Activated T-cell treated with anti-CD3 and anti-CD28 coated beads for 1 hour (primary cell): ENCODE results near the gene SYTL3.

ENCODE experiments used
- DNase-seq: peaks from one replicate; pipeline ENCODE4 v3.0.0-alpha.2; 2020; ENCODE audit warnings: low read depth

The SYTL3 gene

DNA sequence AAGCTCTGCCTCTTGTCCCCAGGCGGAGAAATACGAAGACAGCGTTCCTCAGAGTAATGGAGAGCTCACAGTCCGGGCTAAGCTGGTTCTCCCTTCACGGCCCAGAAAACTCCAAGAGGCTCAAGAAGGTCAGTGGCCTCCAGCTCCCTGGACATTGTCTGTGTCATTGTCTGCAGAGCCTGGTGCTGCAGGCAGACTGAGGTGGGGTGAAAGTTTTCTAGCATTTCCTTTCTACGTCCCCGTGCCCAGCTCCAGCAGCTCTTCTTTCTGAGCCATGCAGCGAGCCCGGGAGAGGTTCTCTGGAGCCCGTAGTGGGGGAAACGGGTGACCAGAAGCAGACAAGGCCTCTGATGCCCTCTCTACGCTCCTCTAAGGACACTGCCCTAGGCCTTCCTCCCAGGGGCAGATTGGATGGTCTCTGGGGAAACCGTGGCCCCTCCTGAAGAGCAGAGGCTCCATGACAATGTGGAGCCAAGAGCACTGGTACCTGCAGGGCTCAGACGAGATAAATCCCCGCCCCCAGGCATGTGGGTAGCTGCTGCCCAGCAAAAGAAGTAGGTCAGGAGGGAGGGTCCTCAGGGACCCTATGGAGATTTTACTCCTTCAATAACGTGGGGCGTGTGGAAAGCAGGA lies 110.9 kb downstream of the SYTL3 start:
- no peak for DNase-seq

- DNase-seq: no peak
Observed at GRCh38 chr6:158761746-158762145, 111.9 kb downstream of the SYTL3 start.

DNA sequence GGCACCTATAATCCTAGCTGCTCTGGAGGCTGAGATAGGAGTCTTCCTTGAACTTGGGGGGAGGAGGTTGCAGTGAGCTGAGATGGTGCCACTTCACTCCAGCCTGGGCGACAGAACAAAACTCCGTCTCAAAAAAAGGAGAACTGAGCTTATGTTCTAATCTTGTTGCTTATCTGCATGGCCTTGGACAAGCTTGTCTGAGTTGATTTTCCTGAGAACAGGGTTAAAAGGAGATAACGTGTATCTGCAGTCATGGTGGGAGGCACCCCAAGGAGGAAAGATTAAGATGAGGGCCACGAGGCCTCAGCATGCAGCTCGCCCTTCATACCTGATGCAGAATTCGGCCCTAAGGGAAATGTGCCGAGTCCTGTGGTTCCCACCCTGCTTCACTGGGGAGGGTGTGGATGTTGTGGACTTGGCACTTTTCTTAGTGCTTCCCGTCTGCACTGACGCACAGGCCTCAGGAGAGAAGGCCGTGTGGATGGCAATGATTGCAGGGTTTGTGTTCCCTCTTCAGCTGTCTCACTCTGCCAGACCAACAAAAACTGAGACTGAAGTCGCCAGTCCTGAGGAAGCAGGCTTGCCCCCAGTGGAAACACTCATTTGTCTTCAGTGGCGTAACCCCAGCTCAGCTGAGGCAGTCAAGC lies 113.1 kb downstream of the SYTL3 start:
- no peak for DNase-seq

DNA sequence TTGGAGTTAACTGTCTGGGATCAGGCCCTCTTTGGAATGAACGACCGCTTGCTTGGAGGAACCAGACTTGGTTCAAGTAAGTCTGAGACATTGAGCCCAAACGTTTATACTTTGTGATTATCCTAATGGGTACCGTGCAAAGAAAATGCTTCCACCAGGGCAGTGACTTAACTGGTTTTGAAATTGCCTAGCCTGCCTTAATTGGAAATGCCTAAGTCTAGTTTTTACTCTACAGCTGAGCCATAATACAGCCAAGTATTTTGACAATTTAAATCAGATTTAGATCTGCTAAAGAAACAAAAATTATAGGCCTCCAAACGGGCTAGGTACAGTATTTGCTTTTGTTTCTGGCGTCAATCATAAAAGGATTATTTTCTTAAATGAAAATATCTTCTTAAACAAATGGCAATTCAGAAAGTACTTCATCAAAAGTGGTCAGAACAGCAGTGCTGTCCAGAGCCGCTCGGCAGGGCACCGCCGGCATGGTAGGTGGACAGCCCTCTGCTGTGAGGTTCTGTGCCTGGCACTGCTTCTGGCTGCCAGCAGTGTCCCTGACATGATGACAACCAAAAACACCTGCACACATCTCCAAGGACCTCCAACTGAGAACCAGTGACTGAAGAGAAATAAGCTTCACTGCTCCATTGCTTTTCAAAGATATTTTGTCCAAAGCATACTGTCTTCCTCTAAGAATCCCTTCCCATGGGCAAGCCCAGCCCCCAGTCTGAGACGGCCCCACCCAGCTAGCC lies 113.8 kb downstream of the SYTL3 start:
- DNase-seq: no peak

DNA sequence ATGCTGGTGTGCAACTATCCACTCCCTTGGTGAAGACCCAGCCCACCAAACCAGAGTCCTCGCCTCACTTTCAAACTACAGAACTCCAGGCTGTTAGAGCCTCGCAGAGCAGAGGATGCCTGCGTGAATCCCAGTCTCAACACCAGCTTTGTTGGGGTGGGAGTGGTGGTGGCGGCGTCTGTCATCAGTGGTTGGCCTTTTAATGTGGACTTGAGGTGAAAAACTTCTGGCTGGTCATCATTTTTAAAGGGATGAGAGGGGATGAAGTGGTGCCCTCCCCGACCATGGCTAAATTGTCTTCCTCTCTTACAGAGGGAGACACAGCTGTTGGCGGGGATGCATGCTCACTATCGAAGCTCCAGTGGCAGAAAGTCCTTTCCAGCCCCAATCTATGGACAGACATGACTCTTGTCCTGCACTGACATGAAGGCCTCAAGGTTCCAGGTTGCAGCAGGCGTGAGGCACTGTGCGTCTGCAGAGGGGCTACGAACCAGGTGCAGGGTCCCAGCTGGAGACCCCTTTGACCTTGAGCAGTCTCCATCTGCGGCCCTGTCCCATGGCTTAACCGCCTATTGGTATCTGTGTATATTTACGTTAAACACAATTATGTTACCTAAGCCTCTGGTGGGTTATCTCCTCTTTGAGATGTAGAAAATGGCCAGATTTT lies 114.5 kb downstream of the SYTL3 start:
- DNase-seq: no peak

- no peak for DNase-seq
Observed at GRCh38 chr6:158764926-158765325, 115.1 kb downstream of the SYTL3 start.

DNA sequence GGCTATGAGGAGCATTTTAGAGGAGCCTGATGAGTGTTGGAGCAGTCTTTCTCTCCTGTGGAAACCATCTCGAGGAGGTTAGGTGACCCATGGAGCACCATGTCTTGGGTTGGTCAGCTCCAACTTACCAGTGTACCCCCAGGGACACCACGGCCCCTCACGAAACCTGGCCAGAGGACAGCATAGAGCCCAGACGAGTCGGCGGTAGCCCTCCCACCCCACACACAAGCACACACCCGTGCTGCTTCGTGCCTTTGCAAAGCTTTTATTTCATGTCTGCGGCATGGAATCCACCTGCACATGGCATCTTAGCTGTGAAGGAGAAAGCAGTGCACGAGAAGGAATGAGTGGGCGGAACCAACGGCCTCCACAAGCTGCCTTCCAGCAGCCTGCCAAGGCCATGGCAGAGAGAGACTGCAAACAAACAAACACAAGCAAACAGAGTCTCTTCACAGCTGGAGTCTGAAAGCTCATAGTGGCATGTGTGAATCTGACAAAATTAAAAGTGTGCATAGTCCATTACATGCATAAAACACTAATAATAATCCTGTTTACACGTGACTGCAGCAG lies 115.7 kb downstream of the SYTL3 start:
- no peak for DNase-seq

DNA sequence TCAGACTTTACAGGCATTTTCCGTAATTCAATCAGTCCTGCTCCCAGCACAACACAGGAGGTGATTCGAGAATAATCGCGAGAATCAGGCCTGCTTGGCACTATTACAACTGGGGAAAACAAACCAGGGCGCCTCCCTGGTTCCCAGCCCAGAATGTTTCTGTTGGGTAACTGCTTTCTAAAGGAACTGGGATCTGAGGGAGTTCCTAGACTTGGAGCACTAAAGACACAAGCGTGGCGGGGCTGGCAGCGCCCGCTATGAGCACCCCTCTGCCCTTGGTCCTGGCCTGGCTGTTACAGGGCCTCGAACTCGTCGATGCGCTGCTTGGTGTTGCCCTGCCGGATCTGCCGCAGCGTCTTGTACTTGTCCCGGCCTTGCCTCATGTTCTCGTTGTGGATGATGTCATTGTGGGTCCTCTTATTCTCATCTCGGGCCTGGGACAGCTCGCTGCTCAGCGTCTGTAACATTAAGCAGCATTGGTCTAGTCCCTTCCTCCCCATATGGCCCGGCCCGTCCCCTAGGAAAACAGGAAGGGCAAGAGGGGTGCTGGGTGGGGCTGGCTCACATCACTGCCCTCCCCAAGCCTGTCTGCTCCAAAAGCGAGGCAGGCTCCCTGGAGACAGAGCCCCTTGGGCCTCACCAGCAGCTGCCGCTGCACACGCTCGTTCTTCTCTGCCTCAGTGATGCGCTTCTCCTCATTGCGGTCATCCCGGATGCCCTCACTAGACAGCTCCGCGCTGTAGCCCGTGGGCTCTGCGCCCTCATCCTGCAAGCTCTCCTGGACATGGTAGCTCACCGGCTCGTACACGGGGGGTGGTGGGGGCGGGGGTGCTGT lies 117.0 kb downstream of the SYTL3 start:
- DNase-seq: no peak

DNA sequence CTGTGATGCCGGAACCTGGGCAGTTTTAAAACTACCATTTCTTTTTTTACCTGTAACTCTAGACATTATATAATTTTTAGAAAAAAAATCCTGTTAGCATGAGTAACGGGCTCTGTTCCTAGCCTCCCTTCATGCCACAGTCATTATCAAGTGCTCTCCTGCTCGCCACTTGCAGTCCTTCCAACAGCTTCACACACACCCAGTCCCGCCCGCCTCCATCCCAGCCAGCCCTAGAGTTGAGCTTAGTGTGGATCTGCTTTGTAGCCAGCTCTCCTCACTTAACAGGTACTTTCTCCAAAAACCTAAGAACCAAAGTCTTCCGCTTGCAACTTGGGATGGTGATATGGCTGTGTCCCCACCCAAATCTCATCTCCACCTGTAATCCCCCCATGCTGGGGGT lies 117.9 kb downstream of the SYTL3 start:
- no peak for DNase-seq

GRCh38 chr6:158768436-158768835 lies 118.6 kb downstream of the SYTL3 start:
- DNase-seq: no peak

DNA sequence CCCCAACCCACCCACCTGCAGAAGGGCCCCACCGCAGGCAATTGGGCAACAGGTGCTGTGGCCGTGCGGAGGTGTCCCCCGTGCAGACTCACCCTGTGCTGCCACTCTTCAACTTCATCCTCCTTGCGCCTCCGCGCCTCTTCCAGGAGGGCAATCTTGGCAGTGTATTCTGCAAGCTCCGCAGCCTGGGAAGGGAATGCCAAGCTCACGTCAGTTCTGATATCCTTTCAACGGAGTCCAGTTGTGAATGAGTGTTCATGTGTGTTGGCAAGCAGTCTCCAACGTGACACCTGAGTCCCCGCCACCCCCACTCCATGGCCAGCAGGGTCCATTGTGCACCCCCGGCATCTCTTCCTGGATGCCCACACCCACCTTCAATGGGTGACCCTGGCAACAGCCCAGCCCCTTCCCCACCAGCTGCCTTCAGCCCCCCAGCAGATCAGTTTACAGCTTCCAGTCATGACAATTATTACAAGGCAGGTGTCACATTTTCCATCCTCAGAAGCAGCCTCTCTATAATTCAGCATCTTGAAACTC lies 119.4 kb downstream of the SYTL3 start:
- DNase-seq: no peak

DNA sequence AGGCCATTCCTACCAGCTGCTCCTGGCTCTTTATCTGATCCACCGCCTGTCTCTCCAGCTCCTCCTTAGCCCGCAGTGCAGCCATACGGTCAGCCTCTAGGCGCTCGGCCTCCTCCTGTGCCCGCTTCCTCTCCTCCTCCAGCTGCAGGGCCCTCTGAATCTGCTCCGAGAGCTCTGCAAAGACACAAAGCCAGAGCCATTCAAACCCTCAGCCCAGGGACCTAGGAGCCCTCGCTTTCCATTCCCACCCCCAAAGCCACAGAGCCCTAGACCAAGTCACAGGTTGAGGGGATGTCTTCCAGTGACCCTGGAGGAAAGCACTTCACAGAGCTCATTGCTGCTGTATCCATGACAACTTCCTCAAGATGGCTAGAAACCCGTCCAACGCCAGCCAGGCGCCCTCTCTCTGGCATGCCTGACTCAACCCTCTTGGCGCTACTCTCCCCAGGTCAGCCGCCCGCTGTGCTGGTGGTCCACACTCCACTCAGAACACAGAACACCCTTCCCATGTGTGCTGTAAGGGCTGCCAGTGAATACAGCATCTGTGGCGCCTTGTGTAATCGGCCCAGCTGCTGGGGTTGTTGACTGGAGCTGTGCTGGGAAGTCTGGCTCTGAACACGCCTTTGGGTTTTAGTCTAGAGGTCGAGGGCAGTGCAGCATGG lies 120.0 kb downstream of the SYTL3 start:
- no peak for DNase-seq

DNA sequence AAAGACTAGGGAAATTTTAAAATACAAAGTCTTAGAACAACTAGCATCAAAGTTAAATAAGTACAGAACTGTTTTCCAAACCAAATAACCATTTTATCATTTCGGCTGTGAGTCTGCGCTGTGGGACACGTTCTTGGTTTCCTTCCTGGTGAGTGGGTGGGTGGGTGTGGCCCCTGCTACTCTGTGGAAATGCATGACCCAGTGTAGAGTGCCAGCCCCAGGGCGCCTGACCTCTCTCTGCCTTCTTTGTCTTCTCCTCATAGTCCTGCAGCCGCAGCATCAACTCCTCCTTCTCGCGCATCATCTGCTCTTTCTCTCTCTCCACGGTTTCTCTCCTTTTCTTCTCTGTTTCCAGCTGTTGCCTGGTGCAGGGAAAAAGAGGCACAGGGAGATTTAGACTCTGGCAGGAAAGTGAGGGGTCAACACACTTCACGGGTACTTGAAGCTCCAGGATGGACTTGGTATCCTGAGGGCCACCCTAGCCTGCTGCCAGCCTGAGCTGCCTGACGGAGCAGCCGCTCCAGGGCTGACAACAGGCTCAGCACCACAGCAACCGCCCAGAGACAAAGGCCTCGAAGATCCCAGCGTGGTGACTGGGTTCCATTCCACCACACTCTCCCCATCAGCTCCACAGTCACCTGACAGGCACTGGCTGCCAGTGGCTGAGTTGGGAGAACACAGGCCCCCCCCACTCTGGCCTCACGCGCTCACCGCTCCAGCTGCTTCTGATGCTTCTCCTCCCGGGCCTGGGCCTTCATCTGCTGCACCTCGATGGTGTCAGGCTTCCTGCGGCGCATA lies 120.9 kb downstream of the SYTL3 start:
- DNase-seq: no peak

DNA sequence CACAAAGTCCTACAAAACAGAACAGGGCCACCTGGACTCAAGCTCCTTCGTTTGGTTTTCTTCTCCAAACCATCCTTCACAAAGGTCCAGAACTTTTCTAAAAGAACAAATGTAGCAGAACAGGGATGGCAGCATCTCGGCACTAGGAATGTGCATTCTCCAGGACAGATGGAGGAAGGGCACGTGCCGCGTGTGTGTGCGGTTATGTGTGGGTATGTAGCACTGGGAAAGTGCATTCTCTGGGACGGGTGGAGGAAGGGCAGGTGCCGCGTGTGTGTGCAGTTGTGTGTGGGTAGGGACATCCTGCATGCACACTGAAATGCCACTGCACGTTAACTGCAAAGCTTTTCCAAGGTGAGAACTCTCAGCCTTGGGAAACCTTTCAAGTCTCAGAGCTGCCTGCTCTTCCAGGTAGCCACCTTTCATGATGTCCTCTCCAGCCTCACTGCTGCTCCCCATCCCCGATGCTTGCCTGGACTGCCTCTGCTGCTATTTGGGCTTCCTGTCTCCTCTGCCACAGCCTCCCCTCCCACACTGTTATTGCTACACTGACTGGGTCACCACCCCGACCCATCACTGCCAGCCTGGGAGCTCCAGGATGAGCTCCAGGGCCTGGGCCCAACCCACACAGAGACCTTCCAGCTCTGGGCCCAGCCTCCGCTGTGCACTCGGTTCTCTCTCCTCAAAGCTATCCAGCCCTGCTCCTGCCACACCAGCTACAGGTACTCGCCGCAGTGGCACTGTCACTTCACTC lies 121.7 kb downstream of the SYTL3 start:
- no peak for DNase-seq

- no peak for DNase-seq
Observed at GRCh38 chr6:158772172-158772571, 122.3 kb downstream of the SYTL3 start.

- DNase-seq: no peak
Observed at GRCh38 chr6:158772851-158773371, 123.1 kb downstream of the SYTL3 start.

GRCh38 chr6:158773581-158774449 lies 124.0 kb downstream of the SYTL3 start:
- no peak for DNase-seq
